PC-3 (cell line): Measurements from ENCODE around the gene ATP8A1.

ENCODE experiments used
- CTCF ChIP-seq: fragments of 300-600 bp; sonication (generic); conservative IDR thresholded peaks from 2 replicates; pipeline ENCODE4 v1.5.1; 2017; ENCODE audit warnings: antibody characterized with exemption, low read depth, mild to moderate bottlenecking, low read length
- EZH2 ChIP-seq: fragments of 300-600 bp; sonication (generic); IDR thresholded peaks from one replicate; pipeline ENCODE4 v1.6.1; 2017; ENCODE audit warnings: antibody characterized with exemption, mild to moderate bottlenecking, low read length; ENCODE audit not compliant: unreplicated experiment
- EZH2phosphoT487 ChIP-seq: fragments of 300-600 bp; sonication (generic); IDR thresholded peaks from 2 replicates; pipeline ENCODE4 v1.6.1; 2018; ENCODE audit warnings: mild to moderate bottlenecking, antibody characterized with exemption, low read length, borderline replicate concordance

GRCh38 chr4:42415281-42415680, 241.6 kb downstream of the ATP8A1 start:
- TF ChIP-seq CTCF, result no peak
- TF ChIP-seq EZH2, result no peak
- no peak for TF ChIP-seq EZH2phosphoT487
